GM10248 (cell line): ENCODE measurements around the gene DCX.

Experiments
- CTCF ChIA-PET: fragments of 300-600 bp; sonication (Branson Sonifier 250); formaldehyde crosslinking; extraction: SDS; loops from one replicate; lab custom pipeline; 2021; ENCODE audit warnings: antibody characterized with exemption; lab: Yijun Ruan, JAX
- POLR2A ChIA-PET: fragments of 350-650 bp; sonication (Branson Sonifier 250); formaldehyde crosslinking; extraction: SDS; loops from one replicate; lab custom pipeline; 2020; ENCODE audit warnings: antibody characterized with exemption; lab: Yijun Ruan, JAX
- DNase-seq: peaks from one replicate; pipeline ENCODE4 v3.0.0; 2012; ENCODE audit errors: extremely low spot score
- TF ChIP-seq, protein P1 (sequence below): IDR thresholded peaks from 2 replicates; pipeline ENCODE4 v1.5.1; 2012; ENCODE audit warnings: mild to moderate bottlenecking, low read depth; ENCODE audit errors: extremely low read depth, missing control alignments, control extremely low read depth

Gene DCX

DNA sequence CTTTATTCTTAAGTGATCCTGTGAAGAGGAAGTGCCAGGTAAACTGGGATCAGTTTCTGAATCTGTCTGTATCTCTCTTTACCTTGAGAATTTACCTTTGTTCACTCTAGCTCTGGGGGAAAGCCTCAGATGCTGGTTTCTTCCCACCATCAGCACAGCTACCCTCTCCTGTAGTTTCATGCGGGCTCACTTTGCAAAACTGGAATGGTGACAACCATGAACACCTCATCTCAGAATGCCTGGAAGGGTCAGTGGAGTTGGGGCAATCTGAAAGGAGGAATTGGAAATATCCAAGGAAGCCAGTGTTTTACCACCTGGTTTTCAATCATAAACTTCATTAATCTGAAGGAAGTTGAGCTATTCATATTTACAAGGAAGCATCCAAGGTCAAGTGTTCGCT, 30.8 kb upstream of the DCX start:
- CTCF ChIA-PET = interaction anchor here (1.2 kb wide), 1 partner anchor 221 kb away, joined by 3 read pairs; no protein-coding TSS in a partner anchor
- TF ChIP-seq, protein P1, sequence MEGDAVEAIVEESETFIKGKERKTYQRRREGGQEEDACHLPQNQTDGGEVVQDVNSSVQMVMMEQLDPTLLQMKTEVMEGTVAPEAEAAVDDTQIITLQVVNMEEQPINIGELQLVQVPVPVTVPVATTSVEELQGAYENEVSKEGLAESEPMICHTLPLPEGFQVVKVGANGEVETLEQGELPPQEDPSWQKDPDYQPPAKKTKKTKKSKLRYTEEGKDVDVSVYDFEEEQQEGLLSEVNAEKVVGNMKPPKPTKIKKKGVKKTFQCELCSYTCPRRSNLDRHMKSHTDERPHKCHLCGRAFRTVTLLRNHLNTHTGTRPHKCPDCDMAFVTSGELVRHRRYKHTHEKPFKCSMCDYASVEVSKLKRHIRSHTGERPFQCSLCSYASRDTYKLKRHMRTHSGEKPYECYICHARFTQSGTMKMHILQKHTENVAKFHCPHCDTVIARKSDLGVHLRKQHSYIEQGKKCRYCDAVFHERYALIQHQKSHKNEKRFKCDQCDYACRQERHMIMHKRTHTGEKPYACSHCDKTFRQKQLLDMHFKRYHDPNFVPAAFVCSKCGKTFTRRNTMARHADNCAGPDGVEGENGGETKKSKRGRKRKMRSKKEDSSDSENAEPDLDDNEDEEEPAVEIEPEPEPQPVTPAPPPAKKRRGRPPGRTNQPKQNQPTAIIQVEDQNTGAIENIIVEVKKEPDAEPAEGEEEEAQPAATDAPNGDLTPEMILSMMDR = no peak
- POLR2A ChIA-PET = no interaction called here
- DNase-seq = no peak

DNA sequence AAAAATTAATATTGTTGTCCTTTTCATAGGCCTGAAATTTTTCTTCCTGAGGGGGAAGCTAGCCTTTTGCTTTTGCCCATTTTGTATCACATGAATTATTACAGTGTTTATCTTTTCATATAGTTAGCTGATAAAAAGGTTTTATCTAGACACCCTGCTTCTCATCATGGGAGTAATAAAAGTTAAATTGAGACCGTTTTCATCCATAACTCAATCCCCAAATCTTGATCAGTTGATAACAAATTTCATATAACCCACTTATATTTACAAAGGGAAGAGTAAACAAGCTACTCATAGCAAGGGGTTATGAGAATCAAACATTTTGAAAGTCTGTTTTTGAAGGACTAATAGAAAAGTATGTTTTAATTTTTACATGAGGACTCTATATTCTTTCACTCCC, 23.5 kb upstream of the DCX start:
- DNase-seq = no peak
- ChIA-PET POLR2A (no interaction called here), CTCF (interaction anchor here (1.4 to 2.1 kb wide), 2 partner anchors 9 to 12 kb away, joined by 5 to 9 read pairs; no protein-coding TSS in a partner anchor)
- TF ChIP-seq, protein P1 = no peak

DNA sequence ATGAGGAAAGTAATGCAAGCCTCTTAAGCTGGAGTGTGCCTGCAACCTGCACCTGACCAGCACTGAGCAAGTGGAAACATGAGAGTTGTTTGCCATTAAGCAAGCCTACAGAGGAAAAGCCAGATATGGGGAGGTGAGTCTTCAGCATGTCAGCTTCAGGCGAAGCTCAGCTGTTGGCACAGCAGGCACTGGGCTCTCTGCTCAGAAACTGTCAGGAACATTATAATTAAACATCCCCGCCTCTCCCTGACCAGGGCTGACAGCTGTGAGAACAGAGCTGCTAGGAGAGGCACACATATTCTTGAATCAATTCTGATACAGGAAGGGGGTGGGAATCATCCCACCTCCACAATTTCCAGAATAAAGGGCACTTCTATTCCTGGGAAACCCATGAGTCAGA, 19.0 kb upstream of the DCX start:
- no peak for DNase-seq
- CTCF ChIA-PET = no interaction called here
- POLR2A ChIA-PET = no interaction called here
- TF ChIP-seq, protein P1 = no peak

DNA sequence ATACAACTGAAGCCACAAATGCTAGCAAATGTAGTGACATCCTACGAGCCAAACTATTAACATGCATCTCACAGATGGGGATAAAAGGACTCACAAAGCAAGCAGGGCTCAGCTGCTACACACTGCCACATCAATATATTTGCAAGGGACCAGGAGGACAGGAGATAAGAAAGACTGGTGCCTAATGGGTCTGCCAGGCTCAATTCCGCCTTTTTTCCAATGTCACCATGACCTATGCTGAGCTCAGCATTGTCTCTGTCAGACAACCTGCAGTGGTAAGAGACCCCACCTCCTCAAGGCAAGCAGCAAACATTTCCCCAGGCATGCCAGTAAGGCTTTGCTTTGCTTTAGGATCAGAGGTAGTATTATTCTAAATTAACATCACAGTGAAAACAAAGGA, 435 bp downstream of the DCX start:
- no peak for DNase-seq
- TF ChIP-seq, protein P1 = no peak
- CTCF ChIA-PET = interaction anchor here (1.5 to 1.6 kb wide), 2 partner anchors 9 to 38 kb away, joined by 3 to 4 read pairs; no protein-coding TSS in a partner anchor
- POLR2A ChIA-PET = no interaction called here

DNA sequence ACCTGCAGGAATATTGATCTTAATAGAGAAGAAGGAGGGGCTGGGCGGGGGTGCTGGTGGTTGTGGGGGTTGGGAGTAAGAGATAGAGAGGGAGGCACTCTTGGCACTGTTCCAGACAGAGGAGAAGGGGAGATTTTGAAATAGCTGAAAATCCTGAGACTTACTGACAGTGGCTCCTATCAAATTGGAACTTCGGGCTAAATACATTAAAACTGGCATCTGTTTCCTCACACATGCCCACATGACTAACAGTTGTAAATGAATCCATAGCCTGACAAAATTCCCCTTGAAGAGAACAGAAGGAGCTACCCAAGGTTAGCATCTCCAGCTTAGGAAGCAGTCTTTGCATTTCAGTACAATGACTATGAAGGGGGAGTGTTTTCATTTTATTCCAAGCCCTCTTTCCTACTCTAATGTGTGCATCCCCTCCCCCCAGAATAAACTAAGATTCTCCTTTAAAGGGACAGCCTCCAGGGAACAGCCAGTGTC, 1.4 kb downstream of the DCX start:
- POLR2A ChIA-PET = no interaction called here
- DNase-seq = no peak
- CTCF ChIA-PET = no interaction called here
- TF ChIP-seq, protein P1 = no peak

DNA sequence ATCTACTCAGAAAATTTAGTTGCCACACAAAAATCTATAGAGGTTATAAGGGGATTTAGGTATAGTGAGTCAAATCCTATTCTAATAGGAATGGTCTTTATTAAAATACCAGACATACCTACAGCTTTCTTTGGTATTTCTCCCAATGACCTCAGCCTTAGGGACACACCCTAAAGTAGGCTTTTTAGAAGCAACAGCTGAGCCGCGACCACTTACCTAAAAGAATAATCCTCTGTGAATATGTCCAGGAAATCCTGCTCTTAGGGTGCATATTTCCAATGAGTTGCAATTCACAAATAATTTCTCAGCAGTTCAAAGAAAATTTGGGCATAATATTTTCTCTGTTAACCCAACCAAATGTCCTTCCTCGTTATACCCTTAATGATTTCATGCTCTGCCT, 2.7 kb downstream of the DCX start:
- CTCF ChIA-PET = no interaction called here
- no peak for DNase-seq
- POLR2A ChIA-PET = no interaction called here

More for the DNA sequence above, 2.7 kb downstream of the DCX start:
- TF ChIP-seq, protein P1 = no peak
